SIG-M5 (cell line): ENCODE measurements around the gene RASAL1.

Experiments
- DNase-seq: peaks from one replicate; lab custom pipeline; 2025; lab: John Stamatoyannopoulos, UW

The RASAL1 gene

DNA sequence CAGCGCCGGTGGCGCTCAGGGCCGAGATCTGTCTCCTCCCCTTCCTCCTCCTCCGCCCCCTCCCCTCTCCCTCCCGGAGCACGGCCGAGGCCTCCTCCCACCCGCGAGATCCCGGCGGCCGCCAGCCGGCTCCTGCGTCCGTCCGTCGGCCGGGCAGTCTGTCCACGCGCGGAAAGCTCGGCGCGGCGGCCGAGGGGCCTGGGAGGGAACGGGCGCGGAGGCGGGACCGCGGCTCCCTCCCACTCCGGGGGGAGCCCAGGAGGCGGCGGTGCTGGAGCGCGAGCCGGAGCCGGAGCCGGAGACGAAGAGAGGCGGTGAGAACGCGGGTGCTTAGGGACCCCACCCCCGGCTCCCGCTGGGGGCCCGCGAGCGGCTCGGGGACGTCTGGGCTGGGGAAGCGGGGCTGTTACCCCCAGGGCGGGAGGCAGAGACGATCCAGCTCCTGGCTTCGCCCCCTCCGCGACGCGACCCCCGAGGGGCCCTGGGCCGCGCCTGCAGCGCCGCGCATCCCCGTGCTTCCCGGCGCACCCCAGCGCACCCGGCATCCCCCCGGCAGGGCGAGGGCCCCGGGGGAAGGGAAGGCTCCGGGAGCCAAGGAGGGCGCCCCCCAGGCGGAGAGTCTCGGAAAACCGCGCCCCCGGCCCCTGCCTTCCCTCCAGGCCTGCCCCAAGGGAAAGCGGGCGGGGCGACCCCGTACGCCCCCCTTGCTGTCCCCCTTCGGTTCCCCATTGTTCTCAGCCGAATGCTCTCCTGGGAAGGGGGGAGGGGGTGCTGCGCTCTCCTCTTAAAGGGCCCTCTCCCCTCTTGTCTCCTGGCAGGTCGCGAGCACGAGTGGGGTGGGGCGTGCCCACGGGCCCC lies 78.7 kb downstream of the RASAL1 start, which contains the start of gene DTX1:
Gene DTX1 (plus strand): TSS at position 100 of the 858 bp plus-strand sequence. CDS start 1,463 bp downstream, outside the sequence.
- no peak for DNase-seq

DNA sequence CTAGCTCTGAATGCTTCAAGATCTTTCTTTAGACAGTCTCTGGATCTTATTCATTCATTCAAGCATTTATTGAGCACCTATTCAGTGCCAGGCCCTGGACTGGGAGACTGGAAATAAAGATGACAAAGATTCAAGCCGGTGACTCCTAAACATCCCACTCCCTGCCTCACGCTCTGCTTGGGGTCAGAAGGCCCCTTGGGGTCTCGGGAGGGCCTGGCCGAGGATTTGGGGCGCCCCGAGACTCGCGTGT lies 79.3 kb downstream of the RASAL1 start:
- no peak for DNase-seq

DNA sequence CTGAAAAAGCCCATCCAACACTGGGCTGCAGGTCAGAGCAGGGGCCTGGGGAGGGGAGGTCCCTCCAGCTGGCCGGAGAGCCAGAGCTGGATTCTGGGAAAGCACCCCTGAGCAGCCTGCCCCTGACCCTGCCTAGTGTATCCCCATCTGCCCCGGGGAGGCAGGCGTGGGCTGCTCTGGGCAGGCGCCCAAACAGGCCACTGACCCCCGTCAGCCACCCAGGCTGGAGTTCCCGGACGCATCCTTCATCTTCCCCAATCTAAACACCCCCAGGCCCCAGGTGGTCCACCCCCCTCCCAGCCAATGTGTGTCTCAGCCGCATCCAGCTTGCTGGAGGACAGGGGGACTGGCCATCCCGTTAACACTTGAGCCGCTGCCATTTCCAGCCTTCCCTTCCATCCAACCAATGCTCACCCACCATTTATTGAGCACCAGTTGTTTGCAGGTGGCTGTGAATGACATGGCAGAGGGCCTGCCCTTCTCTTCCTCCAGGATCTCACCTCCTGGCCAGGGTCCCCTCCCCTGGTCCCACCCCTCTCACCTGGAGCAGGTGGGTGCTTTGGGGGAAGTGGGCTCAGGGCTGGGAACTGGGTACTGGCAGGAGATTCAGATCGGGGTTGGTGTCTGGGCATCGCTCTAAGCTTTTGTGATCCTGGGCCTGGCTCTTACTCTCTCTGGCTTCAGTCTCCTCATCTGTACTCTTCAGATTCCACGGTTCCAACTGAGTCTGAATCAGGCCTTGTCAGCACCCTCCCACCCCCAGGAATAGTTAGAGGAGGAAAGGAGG lies 79.8 kb downstream of the RASAL1 start:
- no peak for DNase-seq

DNA sequence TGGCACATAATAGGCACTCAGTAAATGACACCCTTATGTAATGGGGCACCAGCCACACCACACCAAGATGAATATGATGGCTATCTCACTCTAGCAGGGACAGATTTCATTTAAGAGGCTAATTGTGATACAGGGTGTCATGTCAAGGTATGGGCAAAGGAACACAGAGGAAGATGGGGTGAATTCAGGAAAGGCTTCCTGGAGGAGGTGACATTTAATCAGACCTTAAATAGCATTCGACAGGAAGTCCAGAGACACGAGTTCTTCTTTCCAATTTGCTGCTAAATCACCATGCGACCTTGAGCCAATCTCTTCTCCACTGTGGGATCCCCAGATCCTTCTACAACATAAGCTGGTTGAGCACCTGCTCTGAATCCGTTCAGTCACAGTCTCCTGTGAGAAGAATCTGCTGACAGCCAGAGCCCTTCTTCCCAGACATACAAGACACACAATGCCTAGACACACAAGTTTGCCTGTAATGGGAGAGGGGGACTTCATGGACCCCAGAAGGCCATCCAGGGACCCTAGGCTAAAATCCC lies 80.5 kb downstream of the RASAL1 start:
- DNase-seq: no peak

DNA sequence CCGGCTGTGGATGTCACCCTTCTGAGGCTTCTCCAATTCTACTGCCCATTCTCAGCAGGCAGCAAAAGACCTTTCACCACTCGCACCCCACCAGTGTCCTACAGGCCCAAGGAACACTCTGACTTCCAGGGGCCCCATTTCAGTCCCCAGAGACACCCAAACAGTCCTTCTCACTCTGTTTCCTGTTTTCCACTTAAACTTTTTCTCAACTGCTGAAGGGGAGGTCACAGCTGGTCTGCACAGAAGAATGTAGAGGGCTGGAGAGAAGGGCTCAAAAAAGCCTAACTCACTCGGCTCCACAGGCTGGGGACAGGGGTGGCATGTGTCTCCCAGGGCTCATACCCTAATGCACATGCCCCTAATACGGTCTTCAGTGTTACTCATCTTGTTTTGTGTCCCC lies 83.2 kb downstream of the RASAL1 start:
- no peak for DNase-seq

DNA sequence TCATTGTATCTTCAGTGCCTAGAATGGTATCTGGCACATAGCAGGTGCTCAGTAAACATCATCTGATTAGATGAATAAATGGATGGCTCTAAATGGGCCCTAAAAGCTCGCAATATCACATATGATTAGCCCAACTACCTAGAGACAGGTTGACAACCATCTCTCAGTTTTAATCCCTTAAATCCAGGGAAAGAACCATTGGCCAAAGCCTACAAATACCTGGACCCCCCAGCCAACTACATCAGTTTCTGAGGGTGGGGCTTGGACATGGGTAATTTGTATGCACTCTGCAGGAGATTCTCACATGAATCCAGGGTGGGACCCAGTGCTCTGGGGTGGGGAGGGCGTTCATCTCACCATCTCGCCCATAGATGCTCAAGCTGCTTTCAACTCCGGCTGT lies 83.8 kb downstream of the RASAL1 start:
- no peak for DNase-seq

DNA sequence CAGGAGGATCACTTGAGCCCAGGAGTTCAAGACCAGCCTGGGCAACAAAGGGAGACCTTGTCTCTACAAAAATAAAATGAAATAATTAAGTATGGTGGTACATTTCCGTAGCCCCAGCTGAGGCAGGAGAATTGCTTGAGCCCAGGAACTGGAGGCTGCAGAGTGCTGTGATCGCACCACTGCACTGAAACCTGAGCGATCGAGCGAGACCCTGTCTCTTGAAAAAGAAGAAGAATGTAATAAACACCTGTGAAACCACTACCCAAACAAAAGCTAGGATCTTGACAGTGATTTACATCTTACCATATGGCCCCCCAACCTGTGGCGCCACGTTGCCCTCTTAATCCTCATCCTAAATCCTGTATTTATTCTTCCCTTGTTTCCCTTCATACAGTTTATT lies 84.8 kb downstream of the RASAL1 start:
- no peak for DNase-seq

DNA sequence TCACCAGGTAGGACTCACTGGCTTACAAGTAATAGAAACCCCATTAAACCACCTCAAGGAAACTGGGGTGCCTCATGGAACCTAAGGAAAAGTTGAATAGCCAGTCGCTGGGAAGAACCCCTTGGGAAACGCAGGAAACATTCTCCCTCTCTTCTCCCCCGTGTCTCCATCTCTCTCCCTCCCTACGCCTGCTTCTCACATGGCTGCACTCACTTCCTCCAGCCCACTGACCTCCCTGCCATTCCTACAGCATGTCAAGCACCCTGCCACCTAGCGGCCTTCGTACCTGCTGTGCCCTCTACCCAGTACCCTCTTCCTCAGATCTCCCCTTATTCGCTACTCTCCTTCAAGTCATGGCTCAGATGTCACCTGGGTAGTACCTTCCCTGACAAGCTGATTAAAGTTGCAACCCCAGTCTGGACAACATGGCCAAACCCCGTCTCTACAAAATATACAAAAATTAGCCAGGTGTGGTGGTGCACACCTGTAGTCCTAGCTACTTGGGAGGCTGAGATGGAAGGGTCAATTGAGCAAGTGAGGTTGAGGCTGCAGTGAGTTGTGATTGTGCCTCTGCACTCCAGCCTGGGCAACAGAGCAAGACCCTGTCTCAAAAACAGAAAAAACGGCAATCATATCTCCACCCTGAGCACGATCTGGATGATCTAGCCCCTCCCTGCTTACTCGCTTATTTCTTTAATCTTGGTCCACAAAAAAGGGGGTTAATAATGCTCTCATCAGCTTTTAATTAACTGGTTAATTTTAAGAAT lies 85.4 kb downstream of the RASAL1 start:
- no peak for DNase-seq
